Measurements from ENCODE around the gene IL17REL. TPM values are rescaled to one million over a fixed set of nuclear protein-coding genes. Genes with fewer than 3 reads are reported as not detected.

IL17REL gene
- total and polyA plus RNA-seq, 2 of the 13 experiments (the other 11 are each of a cell fraction or from before 2014, with no cell fraction given), result not detected

DNA sequence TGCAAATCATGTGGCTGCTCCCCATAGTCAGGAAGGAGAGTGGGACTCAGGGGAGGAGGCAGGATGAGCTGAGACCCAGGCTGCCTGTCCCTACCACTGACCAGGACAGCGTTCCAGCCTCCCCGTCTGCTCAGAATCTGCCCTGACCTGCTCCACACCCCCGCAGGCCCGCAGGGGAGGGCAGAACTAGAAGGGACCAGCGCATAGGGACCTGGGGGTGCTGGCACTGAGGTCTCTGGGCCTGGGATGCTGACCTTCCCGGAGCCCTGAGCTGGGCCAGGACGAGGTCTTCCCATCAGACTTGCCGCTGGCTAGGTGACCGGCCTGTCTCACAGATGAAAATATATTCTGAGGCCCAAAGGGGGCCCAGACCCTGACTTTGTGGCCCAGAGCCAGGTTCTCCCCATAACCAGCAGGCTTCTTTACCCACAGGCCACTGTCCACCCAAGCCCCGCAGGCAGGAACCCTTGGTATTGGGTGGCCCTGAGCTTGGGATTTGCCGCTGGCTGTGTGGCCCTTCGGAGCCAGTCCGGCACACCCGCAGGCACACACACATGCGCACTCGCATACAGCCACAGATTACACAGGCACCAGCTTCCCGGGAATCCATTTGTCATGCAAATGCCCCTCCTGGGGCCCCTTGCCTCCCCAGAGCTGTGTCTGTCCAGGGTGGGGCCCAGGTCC, 65.8 kb downstream of the IL17REL start (continued):
- TF ChIP-seq, protein P1, sequence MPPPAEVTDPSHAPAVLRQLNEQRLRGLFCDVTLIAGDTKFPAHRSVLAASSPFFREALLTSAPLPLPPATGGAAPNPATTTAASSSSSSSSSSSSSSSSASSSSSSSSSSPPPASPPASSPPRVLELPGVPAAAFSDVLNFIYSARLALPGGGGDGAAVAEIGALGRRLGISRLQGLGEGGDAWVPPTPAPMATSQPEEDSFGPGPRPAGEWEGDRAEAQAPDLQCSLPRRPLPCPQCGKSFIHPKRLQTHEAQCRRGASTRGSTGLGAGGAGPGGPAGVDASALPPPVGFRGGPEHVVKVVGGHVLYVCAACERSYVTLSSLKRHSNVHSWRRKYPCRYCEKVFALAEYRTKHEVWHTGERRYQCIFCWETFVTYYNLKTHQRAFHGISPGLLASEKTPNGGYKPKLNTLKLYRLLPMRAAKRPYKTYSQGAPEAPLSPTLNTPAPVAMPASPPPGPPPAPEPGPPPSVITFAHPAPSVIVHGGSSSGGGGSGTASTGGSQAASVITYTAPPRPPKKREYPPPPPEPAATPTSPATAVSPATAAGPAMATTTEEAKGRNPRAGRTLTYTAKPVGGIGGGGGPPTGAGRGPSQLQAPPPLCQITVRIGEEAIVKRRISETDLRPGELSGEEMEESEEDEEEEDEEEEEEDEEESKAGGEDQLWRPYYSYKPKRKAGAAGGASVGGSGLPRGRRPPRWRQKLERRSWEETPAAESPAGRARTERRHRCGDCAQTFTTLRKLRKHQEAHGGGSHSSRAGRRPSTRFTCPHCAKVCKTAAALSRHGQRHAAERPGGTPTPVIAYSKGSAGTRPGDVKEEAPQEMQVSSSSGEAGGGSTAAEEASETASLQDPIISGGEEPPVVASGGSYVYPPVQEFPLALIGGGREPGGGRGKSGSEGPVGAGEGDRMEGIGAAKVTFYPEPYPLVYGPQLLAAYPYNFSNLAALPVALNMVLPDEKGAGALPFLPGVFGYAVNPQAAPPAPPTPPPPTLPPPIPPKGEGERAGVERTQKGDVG (CRISPR knock-in tag; IDR thresholded peaks at IDR 0.05; ENCODE audit: borderline replicate concordance), result no peak
- TF ChIP-seq ZNF354B (CRISPR knock-in tag; IDR thresholded peaks at IDR 0.05) (no peak), USF2 (IDR thresholded peaks at IDR 0.05; ENCODE audit: low read depth, low read length) (no peak), USF2 (CRISPR knock-in tag; IDR thresholded peaks at IDR 0.05; ENCODE audit: borderline replicate concordance) (no peak), ZNF616 (CRISPR knock-in tag; IDR thresholded peaks at IDR 0.05; ENCODE audit: low read depth) (no peak), TFDP1 (CRISPR knock-in tag; IDR thresholded peaks at IDR 0.05; ENCODE audit: borderline replicate concordance) (no peak), HES4 (CRISPR knock-in tag; IDR thresholded peaks at IDR 0.05; ENCODE audit: borderline replicate concordance) (no peak), ZNF343 (CRISPR knock-in tag; IDR thresholded peaks at IDR 0.05) (no peak), NFYC (CRISPR knock-in tag; IDR thresholded peaks at IDR 0.05) (no peak), ZNF367 (CRISPR knock-in tag; IDR thresholded peaks at IDR 0.05; ENCODE audit: borderline replicate concordance) (no peak), ZFP36 (IDR thresholded peaks at IDR 0.05; ENCODE audit: borderline replicate concordance, low read depth, low read length, partially characterized antibody) (no peak), KDM5B (CRISPR knock-in tag; IDR thresholded peaks at IDR 0.05; ENCODE audit: borderline replicate concordance) (no peak), CREB3 (CRISPR knock-in tag; IDR thresholded peaks at IDR 0.05) (no peak; the same call in 1 of the 2 replicates), HCFC1 (IDR thresholded peaks at IDR 0.05; ENCODE audit: low read depth, low read length) (no peak), HOXA3 (CRISPR knock-in tag; IDR thresholded peaks at IDR 0.05) (no peak), ZNF33B (CRISPR knock-in tag; IDR thresholded peaks at IDR 0.05) (no peak)
- TF ChIP-seq, protein P2, sequence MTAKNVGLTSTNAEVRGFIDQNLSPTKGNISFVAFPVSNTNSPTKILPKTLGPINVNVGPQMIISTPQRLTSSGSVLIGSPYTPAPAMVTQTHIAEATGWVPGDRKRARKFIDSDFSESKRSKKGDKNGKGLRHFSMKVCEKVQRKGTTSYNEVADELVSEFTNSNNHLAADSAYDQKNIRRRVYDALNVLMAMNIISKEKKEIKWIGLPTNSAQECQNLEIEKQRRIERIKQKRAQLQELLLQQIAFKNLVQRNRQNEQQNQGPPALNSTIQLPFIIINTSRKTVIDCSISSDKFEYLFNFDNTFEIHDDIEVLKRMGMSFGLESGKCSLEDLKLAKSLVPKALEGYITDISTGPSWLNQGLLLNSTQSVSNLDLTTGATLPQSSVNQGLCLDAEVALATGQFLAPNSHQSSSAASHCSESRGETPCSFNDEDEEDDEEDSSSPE (CRISPR knock-in tag; IDR thresholded peaks at IDR 0.05), result no peak
- TF ChIP-seq, protein P3, sequence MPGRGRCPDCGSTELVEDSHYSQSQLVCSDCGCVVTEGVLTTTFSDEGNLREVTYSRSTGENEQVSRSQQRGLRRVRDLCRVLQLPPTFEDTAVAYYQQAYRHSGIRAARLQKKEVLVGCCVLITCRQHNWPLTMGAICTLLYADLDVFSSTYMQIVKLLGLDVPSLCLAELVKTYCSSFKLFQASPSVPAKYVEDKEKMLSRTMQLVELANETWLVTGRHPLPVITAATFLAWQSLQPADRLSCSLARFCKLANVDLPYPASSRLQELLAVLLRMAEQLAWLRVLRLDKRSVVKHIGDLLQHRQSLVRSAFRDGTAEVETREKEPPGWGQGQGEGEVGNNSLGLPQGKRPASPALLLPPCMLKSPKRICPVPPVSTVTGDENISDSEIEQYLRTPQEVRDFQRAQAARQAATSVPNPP (CRISPR knock-in tag; IDR thresholded peaks at IDR 0.05), result no peak

Measured in HepG2 (cell line).